Measurements from ENCODE around the gene HOXC13. TPM values are rescaled to one million over a fixed set of nuclear protein-coding genes. Genes with fewer than 3 reads are reported as not detected.
A peak's percentile ranks its signal among the peaks of the same experiment; 100 is the strongest.

HOXC13 gene
- total and polyA plus RNA-seq, 9 of the 15 experiments (the other 6 are each of a cell fraction or from before 2014, with no cell fraction given) = 0.03 to 0.29 (median 0.17) TPM; not detected in 2

DNA sequence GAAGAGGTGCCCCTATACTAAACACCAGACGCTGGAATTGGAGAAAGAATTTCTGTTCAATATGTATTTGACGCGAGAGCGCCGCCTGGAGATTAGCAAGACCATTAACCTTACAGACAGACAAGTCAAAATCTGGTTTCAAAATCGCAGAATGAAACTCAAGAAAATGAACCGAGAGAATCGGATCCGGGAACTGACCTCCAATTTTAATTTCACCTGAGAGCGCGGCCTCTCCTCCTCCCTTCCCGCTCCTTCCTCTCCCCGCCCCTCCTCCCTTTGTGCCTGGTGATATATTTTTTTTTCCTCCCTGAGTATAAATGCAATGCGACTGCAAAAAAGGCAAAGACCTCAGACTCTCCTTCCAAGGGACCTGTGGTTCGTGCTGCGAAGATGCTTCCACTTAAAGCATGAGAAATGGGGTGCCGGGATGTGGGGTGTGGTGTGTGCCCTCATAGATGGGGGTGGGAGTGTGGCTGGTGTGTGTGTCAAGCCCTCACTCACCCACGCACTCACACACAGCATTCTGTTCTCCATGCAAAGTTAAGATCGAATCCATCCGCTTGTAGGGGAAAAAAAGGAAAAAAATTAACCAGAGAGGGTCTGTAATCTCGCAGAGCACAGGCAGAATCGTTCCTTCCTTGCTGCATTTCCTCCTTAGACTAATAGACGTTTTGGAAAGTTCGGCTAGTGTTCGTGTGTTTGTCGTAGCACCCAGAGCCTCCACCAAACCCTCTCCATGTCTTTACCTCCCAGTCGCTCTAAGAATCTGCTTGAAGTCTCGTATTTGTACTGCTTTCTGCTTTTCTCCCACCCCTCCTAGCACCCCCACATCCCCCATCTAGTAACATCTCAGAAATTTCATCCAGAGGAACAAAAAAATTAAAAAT, 50.8 kb downstream of the HOXC13 start:
- Histone ChIP-seq H3K9ac (ENCODE audit: insufficient read depth in 1 of 2, low read depth in 2 of 2, low read length in 2 of 2) (peak overlapping the region in 1 of 2 experiments; percentile 64; a peak in 1 of 4 replicates), H3K4me2 (ENCODE audit: insufficient read depth, low read length) (peak overlapping the region; percentile 59), H3K4me3 (peak overlapping the region; percentile 1; the same call in 1 of the 2 replicates), H2AFZ (ENCODE audit: low read depth, low read length) (peak overlapping the region; percentile 71), H3K36me3 (ENCODE audit: control insufficient read depth, insufficient read depth, low read length) (no peaks in the 10 kb centered on the region), H3K4me1 (replicated peaks in 1 of 2; ENCODE audit: control insufficient read depth in 2 of 2, insufficient read depth in 2 of 2, low read length in 2 of 2) (peaks cover 43 to 51% of the 10 kb centered on the region in 2 experiments), H3K27ac (ENCODE audit: extremely low read depth, low read depth, low read length) (no peak overlapping the region), H3K9me3 (replicated peaks; ENCODE audit: control insufficient read depth, insufficient read depth, low read depth, low read length) (no peaks in the 10 kb centered on the region), H4K20me1 (replicated peaks; ENCODE audit: control insufficient read depth, insufficient read depth, low read length) (no peaks in the 10 kb centered on the region), H3K79me2 (ENCODE audit: control insufficient read depth, insufficient read depth, low read length) (no peaks in the 10 kb centered on the region), H3K27me3 (ENCODE audit: control insufficient read depth in 2 of 2, insufficient read depth in 2 of 2, low read length in 2 of 2) (peaks cover 0 to 10% of the 10 kb centered on the region in 2 experiments; a peak in 2 of 5 replicates), H3K9me1 (ENCODE audit: control insufficient read depth, insufficient read depth, low read length) (no peaks in the 10 kb centered on the region)
- ChIA-PET POLR2A (interaction anchor here (0.7 to 3.2 kb wide), 5 partner anchors 10 to 218 kb away, joined by 3 to 43 read pairs (median 5); partner anchors contain the start of gene HOXC9), CTCF (ENCODE audit: low intra/inter-chr PET ratio) (interaction anchor here (0.5 to 1.3 kb wide), 5 partner anchors 16 to 246 kb away, joined by 3 to 4 read pairs (median 3); no protein-coding TSS in a partner anchor)
- FAIRE-seq (peak; percentile 98), DNase-seq (ENCODE audit: extremely low read depth in 1 of 4, low spot score in 3 of 4) (peak in 2 of 4 experiments; percentile 50 to 78), ATAC-seq (peak; percentile 59)
- intact Hi-C loops (cut with micrococcal nuclease) (loop anchor here (10.0 kb wide), 1 partner anchor 375 kb away; the partner anchor contains the start of gene GPR84), in situ Hi-C loops (cut with MboI) (loop anchor here (5.0 to 10.0 kb wide), 2 partner anchors 213 to 375 kb away; partner anchors contain the start of gene GPR84)
- no TSS peak for BruUV-seq (replicated peaks)
- 6% methylated on average over 23 of the region's 28 CpGs for WGBS (ENCODE audit: insufficient coverage, low coverage, missing lambda C conversion rate)
- TF ChIP-seq HCFC1 (IDR thresholded peaks at IDR 0.05; ENCODE audit: low read depth, low read length) (no peak), TEAD2 (tag; IDR thresholded peaks at IDR 0.05) (no peak), SIN3B (IDR thresholded peaks at IDR 0.05; ENCODE audit: low read depth) (no peak), ZNF263 (CRISPR knock-in tag; IDR thresholded peaks at IDR 0.05; ENCODE audit: borderline replicate concordance) (peak; percentile 76), ARID2 (IDR thresholded peaks at IDR 0.05) (no peak), SREBF1 (IDR thresholded peaks at IDR 0.05; ENCODE audit: borderline replicate concordance, low read depth, low read length) (no peak), SAFB2 (IDR thresholded peaks at IDR 0.05; ENCODE audit: borderline replicate concordance, low read depth, low read length, severe bottlenecking) (no peak), ZNF146 (CRISPR knock-in tag; IDR thresholded peaks at IDR 0.05; ENCODE audit: unreplicated experiment) (no peak), YY1 (IDR thresholded peaks at IDR 0.05; ENCODE audit: borderline replicate concordance in 1 of 3, control insufficient read depth in 1 of 3, extremely low read depth in 1 of 3, insufficient read depth in 3 of 3, insufficient read length in 1 of 3, insufficient replicate concordance in 2 of 3, low read depth in 1 of 3, low read length in 2 of 3) (no peak), RNF2 (IDR thresholded peaks at IDR 0.05) (no peak), CEBPG (CRISPR knock-in tag; IDR thresholded peaks at IDR 0.05) (no peak), CEBPG (tag; conservative IDR thresholded peaks at IDR 0.05 in 1 of 2, IDR thresholded peaks at IDR 0.05 in 1 of 2) (no peak), ZZZ3 (IDR thresholded peaks at IDR 0.05) (no peak)
- TF ChIP-seq, protein P1, sequence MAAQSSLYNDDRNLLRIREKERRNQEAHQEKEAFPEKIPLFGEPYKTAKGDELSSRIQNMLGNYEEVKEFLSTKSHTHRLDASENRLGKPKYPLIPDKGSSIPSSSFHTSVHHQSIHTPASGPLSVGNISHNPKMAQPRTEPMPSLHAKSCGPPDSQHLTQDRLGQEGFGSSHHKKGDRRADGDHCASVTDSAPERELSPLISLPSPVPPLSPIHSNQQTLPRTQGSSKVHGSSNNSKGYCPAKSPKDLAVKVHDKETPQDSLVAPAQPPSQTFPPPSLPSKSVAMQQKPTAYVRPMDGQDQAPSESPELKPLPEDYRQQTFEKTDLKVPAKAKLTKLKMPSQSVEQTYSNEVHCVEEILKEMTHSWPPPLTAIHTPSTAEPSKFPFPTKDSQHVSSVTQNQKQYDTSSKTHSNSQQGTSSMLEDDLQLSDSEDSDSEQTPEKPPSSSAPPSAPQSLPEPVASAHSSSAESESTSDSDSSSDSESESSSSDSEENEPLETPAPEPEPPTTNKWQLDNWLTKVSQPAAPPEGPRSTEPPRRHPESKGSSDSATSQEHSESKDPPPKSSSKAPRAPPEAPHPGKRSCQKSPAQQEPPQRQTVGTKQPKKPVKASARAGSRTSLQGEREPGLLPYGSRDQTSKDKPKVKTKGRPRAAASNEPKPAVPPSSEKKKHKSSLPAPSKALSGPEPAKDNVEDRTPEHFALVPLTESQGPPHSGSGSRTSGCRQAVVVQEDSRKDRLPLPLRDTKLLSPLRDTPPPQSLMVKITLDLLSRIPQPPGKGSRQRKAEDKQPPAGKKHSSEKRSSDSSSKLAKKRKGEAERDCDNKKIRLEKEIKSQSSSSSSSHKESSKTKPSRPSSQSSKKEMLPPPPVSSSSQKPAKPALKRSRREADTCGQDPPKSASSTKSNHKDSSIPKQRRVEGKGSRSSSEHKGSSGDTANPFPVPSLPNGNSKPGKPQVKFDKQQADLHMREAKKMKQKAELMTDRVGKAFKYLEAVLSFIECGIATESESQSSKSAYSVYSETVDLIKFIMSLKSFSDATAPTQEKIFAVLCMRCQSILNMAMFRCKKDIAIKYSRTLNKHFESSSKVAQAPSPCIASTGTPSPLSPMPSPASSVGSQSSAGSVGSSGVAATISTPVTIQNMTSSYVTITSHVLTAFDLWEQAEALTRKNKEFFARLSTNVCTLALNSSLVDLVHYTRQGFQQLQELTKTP (IDR thresholded peaks at IDR 0.05; ENCODE audit: low read depth in 1 of 2, partially characterized antibody in 2 of 2) = peak in 1 of 2 experiments; percentile 14
- TF ChIP-seq, protein P2, sequence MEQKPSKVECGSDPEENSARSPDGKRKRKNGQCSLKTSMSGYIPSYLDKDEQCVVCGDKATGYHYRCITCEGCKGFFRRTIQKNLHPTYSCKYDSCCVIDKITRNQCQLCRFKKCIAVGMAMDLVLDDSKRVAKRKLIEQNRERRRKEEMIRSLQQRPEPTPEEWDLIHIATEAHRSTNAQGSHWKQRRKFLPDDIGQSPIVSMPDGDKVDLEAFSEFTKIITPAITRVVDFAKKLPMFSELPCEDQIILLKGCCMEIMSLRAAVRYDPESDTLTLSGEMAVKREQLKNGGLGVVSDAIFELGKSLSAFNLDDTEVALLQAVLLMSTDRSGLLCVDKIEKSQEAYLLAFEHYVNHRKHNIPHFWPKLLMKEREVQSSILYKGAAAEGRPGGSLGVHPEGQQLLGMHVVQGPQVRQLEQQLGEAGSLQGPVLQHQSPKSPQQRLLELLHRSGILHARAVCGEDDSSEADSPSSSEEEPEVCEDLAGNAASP (IDR thresholded peaks at IDR 0.05) = no peak

Data from K562 (cell line).